HG02885 (cell line): ENCODE data around the gene LRP5.

ENCODE experiments used
- ATAC-seq: cut with Tn5 transposase; IDR thresholded peaks from one replicate; pipeline ENCODE4 v1.9.1; 2021; ENCODE audit warnings: mild to moderate bottlenecking; ENCODE audit not compliant: unreplicated experiment, poor library complexity

The LRP5 gene

GRCh38 chr11:68361702-68362101 lies 49.3 kb downstream of the LRP5 start:
- no peak for ATAC-seq

DNA sequence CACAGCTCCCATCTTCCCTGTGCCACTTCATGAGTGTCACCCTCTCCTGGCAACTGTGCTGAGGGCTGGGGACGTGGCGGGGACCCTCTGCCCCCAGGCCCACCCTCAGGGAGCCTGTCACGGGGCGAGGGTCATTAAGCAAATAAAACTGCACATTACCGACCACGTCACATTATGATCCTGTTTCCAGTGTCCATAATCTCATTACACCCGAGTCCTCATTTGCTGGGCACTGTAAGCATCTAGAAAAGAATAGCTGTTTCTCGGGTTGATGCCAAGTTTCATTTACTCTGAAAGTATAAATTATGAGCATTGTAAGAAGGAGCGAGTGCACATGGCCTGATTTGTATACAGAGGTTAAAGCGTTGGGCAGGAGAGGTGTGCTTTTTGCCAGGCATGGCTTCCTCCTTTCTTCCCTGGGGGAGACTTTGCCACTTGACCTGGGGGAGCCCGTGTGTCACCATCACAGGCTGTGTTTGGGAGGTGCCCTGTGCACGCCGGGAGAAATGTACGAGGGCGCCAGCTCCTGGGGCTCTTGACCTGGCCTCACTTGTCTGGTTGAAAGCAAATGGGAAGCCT lies 50.5 kb downstream of the LRP5 start:
- no peak for ATAC-seq

DNA sequence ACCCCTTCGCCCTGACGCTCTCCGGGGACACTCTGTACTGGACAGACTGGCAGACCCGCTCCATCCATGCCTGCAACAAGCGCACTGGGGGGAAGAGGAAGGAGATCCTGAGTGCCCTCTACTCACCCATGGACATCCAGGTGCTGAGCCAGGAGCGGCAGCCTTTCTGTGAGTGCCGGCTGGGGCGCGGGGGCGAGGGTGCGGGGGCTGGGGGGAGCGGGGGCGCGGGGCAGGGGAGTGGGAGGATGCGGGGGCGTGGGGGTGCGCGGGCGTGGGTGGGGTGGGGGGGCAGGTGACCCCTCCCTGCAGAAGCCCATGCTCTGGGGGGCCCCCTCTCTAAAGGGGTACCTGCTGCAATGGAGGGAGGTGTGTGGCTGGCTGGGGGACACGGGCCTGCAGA lies 51.4 kb downstream of the LRP5 start:
- ATAC-seq, result no peak

DNA sequence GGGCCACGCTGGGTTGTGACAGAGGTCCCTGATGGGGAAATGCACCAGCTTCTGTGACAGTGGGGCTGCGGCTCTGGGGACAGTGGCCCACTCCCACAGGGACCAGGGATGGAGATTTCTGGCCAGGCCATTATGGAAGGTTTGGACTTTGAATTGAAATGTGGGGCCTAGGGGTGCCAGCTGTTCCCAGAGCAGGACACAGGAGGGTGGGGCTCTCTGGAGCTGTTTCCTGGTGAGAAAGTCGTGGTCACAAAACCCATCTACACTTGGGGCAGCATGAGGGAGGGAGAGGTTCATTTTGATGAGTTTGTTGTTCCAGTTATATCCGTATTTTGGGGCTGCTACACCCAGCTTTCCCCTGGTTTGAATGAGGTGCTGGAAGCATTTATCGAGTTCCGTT lies 52.2 kb downstream of the LRP5 start:
- ATAC-seq, result no peak

- ATAC-seq, result no peak
Observed at GRCh38 chr11:68365943-68366435, 53.6 kb downstream of the LRP5 start.

GRCh38 chr11:68367252-68367651 lies 54.9 kb downstream of the LRP5 start:
- ATAC-seq, result no peak

DNA sequence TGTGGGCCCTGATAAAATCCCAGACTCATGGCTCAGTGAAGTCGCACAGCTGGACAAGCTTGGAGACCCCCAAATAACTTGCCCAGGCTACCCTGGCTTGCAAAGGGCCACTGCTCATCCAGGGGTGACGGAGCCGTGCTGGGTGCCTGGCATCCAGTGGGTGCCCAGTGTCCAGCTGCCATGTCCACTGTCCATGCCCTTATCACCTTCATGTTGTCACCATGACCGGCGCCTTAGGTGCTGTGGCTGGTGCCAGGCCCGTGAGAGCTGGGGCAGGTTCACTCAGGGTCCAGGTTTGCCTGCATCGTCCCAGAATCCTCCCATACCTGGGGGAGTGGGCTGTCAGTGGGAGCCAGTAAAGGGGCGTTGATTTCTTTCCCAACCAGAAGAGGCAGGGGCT lies 57.4 kb downstream of the LRP5 start:
- no peak for ATAC-seq

DNA sequence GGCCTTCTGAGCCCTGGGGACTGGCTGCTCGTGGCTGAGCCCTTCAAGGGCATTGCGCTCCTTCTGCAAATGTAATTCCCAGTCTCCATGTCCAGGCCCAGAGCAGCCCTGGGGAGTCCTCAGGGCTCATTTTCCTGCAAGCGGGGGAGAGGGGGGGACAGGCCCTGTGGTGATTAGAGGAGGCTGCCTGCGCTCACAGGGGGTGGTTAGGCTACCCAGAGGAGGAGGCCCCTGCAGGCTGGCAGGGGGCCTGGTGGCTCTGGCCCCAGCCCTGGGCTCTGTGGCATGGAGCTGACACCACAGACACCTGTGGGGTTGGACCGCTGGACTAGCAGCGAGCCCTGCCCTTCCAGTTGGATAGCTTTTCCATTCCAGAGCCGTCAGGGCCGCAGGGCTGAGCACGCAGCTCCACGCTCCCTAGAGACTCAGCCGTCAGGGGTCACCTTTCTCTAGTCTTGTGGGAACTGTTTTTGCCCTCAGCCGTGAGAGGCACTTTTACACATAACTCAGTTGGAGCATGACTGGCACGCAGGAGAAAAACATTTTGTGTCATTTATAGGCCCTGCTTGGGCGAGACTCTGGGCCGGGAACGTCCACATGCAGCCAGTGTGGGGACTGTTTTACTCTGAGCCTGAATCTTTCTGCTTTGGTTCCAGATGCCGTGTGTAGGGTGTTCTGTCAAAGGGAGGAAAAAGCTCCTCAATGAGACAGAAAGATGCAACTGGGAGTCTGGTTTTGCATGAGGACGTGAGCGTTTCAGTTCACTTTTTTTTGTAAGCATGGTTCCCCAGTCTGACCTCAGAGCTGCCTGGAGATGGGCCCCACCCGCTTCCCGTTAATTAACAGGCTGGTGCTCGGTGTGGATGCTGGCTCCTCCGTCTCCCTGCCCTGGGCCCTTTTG lies 58.1 kb downstream of the LRP5 start:
- ATAC-seq, result peak; percentile 80

DNA sequence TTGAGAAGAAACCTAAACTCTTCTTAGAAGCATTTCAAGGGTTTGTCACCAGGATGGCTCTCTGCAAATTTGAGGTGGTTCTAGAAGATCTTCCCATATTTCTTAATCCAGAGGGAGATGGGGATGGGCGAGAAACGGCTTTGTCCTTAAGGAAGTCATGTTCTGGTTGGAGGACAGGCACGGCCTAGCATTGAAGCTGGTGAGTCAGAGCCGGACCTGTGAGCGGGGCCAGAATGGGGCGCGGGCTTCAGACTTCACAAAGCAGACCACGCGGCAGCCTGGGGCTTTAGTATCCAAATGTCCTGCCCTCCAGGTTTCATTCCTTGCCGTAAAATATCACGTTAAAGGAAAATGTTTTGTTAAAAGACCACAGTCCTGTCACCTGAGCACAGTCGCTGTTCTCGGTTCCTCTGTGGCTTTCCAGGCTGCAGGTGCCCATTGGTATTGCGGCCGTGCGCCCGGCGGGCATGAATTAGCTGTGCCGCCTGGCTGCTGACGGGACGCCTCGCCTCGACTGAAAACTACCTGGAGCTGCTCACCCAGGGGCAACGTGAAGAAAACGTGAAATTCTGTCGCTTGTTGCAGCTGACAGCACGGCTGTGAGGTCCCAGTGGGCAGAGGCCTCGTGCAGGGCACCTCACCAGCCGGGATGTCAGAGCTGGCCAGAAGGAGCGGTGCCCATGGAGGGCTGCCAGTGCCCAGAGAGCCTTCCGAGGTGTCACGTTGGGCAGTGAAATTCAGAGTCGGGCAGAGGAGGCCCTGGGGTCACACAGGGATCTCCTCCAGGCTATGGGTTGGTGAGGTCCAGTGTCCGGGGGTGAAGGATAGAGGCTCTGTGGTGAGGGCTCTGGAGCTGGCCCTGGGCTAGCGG lies 59.0 kb downstream of the LRP5 start:
- ATAC-seq, result no peak

DNA sequence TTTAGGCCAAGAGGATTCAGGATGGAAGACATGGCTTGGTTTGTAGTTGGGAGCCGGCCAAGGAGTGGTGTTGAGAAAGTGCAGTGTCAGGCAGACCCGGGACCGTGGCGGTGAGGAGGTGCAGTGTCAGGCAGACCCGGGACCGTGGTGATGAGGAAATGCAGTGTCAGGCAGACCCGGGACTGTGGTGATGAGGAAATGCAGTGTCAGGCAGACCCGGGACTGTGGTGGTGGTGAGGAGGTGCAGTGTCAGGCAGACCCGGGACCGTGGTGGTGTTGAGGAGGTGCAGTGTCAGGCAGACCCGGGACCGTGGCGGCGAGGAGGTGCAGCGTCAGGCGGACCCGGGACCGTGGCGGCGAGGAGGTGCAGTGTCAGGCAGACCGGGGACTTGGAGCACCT lies 59.7 kb downstream of the LRP5 start:
- no peak for ATAC-seq

DNA sequence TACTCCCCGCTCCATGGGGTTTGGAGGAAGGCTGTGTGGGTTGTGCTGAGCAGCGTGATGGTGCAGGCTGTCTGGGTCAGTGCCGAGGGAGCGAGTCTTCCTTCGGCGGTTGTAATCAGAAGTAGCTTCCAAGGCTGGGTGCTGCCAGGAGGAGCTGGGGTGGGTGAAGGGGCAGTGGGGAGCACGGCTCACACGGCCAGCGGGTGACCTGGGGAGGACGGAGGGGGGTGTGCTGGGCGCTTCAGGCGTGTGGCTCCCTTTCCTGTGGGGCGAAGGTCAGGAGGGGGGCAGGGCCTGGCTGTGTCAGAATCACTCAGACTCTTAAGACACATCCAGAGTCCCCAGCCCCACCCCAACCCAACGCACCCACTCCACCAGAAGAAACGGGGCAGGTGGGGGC lies 60.2 kb downstream of the LRP5 start:
- ATAC-seq, result no peak

- no peak for ATAC-seq
Observed at GRCh38 chr11:68373189-68373814, 60.9 kb downstream of the LRP5 start.

- no peak for ATAC-seq
Observed at GRCh38 chr11:68373815-68374501, 61.6 kb downstream of the LRP5 start.

- no peak for ATAC-seq
Observed at GRCh38 chr11:68374531-68374930, 62.1 kb downstream of the LRP5 start.

DNA sequence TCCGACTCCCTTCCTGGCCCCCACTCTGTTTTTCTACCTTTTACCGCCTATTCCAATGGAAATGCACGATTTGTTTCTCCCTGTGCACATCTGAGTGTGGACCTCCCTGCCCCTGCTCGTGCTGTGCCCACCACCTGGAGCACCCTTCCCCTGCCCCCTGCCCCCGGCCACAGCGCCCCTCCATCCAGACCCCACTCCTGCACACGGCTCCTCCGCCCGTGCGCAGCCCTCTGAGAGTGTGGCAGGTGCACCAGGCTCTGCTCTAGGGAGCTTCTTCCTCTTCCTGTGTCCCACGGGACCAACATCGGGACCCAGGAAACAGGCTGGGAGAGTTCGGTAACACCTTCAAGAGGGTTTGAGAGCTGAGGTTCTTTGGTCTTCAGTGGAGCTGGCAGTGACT lies 62.9 kb downstream of the LRP5 start:
- no peak for ATAC-seq

GRCh38 chr11:68375766-68376165 lies 63.4 kb downstream of the LRP5 start:
- ATAC-seq, result no peak

DNA sequence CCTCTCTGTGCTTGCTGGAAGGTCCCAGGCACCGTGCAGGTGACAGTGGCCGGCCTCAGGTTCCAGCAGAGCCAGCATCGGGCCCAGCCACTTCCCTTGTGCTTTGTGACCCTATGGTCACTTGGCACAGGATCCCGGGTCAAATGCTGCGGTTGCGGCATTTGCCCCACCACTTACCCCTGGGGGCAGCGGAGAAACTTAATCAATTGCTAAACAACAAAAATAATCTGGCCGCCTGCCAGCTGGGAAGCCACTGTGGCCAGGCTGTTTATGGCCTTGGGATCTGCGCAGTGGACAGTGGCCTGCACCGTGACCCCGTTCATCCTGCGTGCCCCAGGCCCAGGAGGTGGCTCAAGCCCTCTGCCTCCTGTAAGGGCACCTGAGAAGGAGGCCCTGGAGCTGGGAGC lies 65.0 kb downstream of the LRP5 start:
- ATAC-seq, result no peak

DNA sequence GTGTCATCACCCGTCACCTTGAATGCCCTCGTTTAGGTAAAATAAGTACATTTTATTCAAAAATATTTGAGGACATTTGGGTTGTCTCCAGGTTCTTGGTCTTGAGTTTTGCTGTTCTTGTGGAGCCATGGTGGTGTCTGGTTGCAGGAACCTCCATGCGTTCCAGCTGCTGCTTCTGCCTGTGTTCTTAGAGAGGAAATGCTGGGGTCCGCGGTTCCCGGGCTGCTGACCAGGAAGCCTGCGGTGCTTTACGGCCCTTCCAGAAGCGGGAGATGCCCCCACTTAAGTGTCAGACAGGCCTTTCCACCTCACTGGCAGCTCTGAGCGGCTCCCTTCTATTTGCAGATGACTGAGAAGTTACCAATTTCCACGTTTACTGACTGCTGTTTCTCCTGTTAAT lies 66.8 kb downstream of the LRP5 start:
- ATAC-seq, result no peak

DNA sequence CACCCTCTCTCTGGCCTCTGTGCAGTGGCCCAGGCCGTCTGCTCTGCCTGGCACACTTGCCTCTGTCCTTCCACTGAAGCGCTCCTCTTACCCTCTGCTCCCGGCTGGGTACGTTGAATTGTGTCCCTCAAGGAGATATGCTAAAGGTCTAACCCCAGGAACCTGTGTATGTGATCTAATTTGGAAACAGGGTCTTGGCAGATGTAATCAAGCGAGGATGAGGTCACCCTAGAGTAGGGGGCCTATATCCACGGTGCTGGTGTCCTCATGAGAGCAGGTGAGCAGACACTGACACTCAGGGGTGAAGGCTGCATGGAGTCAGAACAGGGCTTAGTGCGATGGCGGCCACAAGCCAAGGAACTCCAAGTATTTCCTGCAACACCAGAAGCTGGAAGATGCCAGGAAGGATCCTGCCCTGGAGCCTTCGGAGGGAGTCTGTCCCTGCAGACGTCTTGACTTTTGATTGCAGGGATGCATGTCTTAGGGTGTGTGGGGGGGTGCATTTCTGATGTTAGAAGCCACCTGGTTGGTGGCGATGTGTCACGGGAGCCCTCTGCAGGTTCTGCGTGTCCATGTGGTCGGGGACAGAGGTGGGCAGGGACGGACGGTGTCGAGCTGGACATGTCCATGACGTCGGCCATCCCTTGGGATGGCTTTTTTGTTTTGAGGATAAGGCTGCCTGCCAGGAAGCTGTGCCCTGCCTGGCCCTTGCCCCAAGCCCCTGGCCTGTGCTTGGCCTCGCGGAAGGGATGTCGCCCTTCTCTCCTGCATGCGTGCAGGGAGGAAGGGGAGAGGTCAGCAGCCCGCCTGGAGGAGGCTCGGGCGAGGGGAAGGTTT lies 68.6 kb downstream of the LRP5 start:
- ATAC-seq, result no peak
